C4-2B (cell line): ENCODE results near the gene FMNL2.

Experiments
- H3K27ac ChIP-seq: fragments of 450-650 bp; 2 replicates; pipeline ENCODE4 v1.5.1; 2017
- ZFX ChIP-seq: fragments of 450-650 bp; IDR thresholded peaks from 2 replicates; pipeline ENCODE4 v1.6.1; 2017
- TF ChIP-seq, protein P1 (sequence below): fragments of 450-650 bp; conservative IDR thresholded peaks from 2 replicates; pipeline ENCODE4 v1.5.1; 2017; ENCODE audit warnings: mild to moderate bottlenecking

Gene FMNL2

GRCh38 chr2:152525277-152525838 is 190.4 kb downstream of the FMNL2 start:
- H3K27ac ChIP-seq, result no peak overlapping the region
- TF ChIP-seq, protein P1, sequence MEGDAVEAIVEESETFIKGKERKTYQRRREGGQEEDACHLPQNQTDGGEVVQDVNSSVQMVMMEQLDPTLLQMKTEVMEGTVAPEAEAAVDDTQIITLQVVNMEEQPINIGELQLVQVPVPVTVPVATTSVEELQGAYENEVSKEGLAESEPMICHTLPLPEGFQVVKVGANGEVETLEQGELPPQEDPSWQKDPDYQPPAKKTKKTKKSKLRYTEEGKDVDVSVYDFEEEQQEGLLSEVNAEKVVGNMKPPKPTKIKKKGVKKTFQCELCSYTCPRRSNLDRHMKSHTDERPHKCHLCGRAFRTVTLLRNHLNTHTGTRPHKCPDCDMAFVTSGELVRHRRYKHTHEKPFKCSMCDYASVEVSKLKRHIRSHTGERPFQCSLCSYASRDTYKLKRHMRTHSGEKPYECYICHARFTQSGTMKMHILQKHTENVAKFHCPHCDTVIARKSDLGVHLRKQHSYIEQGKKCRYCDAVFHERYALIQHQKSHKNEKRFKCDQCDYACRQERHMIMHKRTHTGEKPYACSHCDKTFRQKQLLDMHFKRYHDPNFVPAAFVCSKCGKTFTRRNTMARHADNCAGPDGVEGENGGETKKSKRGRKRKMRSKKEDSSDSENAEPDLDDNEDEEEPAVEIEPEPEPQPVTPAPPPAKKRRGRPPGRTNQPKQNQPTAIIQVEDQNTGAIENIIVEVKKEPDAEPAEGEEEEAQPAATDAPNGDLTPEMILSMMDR, result no peak
- no peak for TF ChIP-seq ZFX

DNA sequence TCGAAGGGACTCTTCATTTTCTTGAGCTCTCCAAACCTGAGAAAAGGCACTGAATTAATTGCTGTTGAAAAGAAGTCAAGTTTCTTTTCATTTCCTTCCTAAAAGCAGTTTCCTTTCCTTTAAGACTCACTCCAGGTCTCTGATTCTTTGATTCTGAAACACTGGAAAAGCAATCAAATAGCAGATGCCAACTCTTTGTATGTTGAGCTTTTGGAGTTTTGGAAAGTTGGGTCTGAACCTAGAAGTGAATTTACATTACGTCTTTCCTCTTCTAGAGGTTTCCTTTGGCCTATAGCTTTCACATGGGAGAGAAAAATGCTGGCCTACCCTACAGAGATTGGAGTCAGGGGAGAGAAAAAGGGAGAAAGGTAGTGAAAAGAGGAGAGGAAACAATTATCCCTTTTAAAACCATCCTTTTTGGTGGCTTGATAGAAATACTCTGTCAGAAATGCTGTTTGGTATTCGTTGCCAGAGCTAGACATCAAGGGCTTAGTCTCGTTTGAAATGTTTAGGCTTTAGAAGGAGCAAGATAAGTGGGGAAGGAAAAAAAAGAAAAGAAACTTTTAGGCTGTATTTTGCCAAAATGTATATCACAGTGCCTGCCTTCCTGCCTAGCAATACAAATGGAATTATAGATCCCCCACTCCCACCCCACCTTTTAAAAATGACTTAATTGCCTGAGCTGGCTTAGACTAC is 194.6 kb downstream of the FMNL2 start:
- no peak for TF ChIP-seq ZFX
- TF ChIP-seq, protein P1, result no peak
- no peak overlapping the region for H3K27ac ChIP-seq

GRCh38 chr2:152532241-152532640 is 197.3 kb downstream of the FMNL2 start:
- no peak for TF ChIP-seq ZFX
- TF ChIP-seq, protein P1, result no peak
- H3K27ac ChIP-seq, result no peak overlapping the region

DNA sequence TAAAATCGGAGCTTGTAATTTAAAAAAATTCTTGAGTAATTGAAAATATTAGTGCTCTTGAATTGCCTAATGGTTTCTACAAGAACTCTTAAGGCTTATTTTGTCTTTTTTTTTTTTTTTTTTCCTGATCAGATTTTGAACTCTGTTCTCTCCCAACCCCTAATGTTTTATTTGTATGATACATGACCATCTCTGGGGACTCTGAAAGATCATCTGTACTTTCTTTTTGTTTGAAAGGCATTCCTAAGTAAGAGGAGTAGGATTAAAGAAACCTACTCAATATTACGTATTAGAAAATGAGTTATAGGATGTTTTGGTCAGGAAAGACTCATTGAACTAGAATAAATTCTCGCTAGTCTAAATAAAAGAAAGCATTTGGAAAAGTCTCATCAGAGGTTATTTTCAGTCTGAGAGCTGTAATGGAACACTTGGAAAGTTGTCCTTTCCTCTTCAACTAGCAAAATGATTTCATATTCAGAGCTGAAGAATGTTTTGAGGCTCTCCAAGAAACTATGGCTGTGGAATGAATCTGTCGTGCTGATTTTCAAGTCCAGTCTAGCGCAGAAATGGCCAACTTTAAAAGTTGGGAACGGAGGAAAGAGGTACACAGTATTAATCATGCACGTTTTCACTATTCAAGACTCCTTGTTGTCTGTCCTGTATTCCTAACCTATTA is 199.6 kb downstream of the FMNL2 start:
- H3K27ac ChIP-seq, result no peak overlapping the region
- TF ChIP-seq, protein P1, result no peak
- TF ChIP-seq ZFX, result no peak

DNA sequence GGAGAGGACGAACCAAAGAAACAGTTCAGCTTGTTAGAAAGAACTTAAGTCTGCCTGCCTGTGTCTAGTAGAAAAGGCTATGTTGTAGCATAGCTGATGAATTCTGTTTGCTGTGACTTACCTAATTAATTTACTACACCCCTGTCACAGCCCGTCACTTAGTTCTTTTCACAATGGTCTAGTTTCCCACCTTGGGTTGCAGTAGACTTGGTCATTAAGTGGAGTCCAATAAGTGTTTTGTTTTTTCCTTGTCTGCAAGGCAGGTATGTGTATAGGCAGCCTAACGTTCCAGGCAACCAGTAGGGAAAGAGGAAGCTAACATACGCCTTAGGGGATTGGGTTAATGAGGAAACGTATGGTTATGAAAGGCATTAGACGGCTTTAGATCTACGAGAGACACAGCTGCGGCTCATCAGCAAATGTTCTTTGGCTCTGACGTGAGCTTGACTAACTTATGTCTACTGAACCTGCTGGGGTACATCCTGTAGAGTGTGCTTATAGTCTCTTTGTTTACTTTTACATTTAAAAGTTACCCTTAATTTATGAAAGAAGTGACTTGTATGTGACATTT is 202.2 kb downstream of the FMNL2 start:
- H3K27ac ChIP-seq, result no peak overlapping the region
- TF ChIP-seq ZFX, result no peak
- TF ChIP-seq, protein P1, result no peak

GRCh38 chr2:152539424-152539823 is 204.4 kb downstream of the FMNL2 start:
- no peak for TF ChIP-seq ZFX
- TF ChIP-seq, protein P1, result no peak
- no peak overlapping the region for H3K27ac ChIP-seq

- no peak for TF ChIP-seq ZFX
- TF ChIP-seq, protein P1, result no peak
- no peak overlapping the region for H3K27ac ChIP-seq
Measured at GRCh38 chr2:152541712-152542111, 206.7 kb downstream of the FMNL2 start.
